Measurements from ENCODE around the gene DUSP28.

DNA sequence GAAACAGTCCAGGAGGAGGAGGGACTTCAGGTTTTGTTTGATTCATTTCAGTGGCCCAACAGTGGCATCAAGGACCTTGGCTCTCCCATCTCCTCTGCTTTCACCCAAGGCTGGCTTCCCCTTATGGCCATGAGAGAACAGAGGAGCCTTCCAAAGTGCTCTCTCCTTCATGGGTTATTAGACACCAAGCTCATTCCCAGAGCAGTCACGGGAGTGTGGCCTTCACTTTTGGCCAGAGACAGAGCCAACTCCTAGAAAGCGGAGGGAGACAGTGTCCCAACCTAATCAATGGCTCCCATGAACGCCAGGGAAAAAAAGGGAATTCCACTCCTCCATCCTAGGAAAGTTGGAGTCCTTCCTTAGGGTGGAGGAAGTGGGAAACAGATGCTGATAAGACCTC, 871 bp upstream of the DUSP28 start:
- no peak for TF ChIP-seq EZH2 (IDR thresholded peaks at IDR 0.05; ENCODE audit: borderline replicate concordance, low read depth, low read length, poor library complexity, severe bottlenecking)
- TF ChIP-seq, protein P1, sequence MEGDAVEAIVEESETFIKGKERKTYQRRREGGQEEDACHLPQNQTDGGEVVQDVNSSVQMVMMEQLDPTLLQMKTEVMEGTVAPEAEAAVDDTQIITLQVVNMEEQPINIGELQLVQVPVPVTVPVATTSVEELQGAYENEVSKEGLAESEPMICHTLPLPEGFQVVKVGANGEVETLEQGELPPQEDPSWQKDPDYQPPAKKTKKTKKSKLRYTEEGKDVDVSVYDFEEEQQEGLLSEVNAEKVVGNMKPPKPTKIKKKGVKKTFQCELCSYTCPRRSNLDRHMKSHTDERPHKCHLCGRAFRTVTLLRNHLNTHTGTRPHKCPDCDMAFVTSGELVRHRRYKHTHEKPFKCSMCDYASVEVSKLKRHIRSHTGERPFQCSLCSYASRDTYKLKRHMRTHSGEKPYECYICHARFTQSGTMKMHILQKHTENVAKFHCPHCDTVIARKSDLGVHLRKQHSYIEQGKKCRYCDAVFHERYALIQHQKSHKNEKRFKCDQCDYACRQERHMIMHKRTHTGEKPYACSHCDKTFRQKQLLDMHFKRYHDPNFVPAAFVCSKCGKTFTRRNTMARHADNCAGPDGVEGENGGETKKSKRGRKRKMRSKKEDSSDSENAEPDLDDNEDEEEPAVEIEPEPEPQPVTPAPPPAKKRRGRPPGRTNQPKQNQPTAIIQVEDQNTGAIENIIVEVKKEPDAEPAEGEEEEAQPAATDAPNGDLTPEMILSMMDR (conservative IDR thresholded peaks at IDR 0.05; ENCODE audit: low read depth, low read length): no peak

All from A673 (cell line).